Subcutaneous abdominal adipose tissue (tissue), 5 donors: Measurements from ENCODE around the gene MEIS2.

Experiments
- H3K27ac ChIP-seq: one replicate; pipeline ENCODE4 v1.7.0; 2013; ENCODE audit warnings: low read depth, mild to moderate bottlenecking, inconsistent platforms, low read length, moderate library complexity
- H3K27me3 ChIP-seq, 5 donors: one replicate each; pipeline ENCODE4 v1.7.0; 2013; ENCODE audit warnings: low read length in 5 of 5, inconsistent platforms in 1 of 5; ENCODE audit not compliant: control insufficient read depth in 5 of 5, insufficient read depth in 4 of 5
- H3K36me3 ChIP-seq, 5 donors: one replicate each; pipeline ENCODE4 v1.7.0; 2013; ENCODE audit warnings: low read length in 5 of 5; ENCODE audit not compliant: control insufficient read depth in 5 of 5, insufficient read depth in 5 of 5
- H3K4me1 ChIP-seq, 5 donors: one replicate each; pipeline ENCODE4 v1.7.0; 2013; ENCODE audit warnings: low read length in 5 of 5, mild to moderate bottlenecking in 3 of 5, moderate library complexity in 1 of 5; ENCODE audit not compliant: control insufficient read depth in 5 of 5, insufficient read depth in 5 of 5
- H3K4me3 ChIP-seq, 5 donors: one replicate each; pipeline ENCODE4 v1.7.0; 2013; ENCODE audit warnings: low read length in 5 of 5, low read depth in 1 of 5
- H3K9ac ChIP-seq, 5 donors: one replicate each; pipeline ENCODE4 v1.7.0; 2013; ENCODE audit warnings: low read length in 5 of 5, mild to moderate bottlenecking in 4 of 5, moderate library complexity in 3 of 5
- H3K9me3 ChIP-seq, 5 donors: one replicate each; pipeline ENCODE4 v1.7.0; 2013; ENCODE audit warnings: low read length in 5 of 5; ENCODE audit not compliant: control insufficient read depth in 5 of 5
- donor health status: healthy.
- donor health status: healthy.
- donor health status: healthy.
- donor health status: healthy.
- donor health status: healthy.

MEIS2 gene

DNA sequence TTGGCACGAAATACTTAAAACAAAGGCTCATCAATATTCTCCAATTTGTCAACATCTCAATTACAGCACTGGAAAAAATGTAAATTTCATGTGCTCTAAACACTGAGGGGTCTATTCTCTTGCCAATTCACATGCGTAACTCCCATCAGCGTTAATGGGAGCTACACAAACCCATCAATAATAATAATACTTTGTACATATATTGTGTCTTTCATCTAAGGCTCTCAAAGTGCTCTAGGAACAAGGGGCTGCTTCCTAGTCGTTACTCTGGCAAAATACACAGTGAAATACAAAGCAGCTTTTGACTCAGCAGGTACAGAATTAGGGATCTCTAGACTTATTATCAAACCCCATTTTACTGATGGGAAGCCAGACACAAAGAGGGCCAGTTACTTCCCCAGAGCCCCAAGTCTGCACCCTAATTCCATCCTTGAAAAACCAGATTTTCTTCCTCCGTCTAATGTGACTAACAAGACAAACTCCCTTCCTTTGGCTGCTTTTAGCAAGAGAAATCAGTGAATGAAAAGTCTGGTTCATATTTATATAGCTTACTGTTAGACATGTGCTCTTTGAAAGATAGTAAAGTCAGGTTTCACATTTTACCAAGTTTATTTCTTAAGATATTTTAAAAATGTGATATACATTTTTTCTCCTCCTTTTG is 20.0 kb downstream of the MEIS2 start:
- Histone ChIP-seq H3K9ac (no peak overlapping the region), H3K4me3 (no peak overlapping the region), H3K36me3 (peaks cover 0 to 15% (median 2%) of the 10 kb centered on the region in 5 donors), H3K9me3 (no peaks in the 10 kb centered on the region), H3K27ac (no peak overlapping the region), H3K27me3 (no peaks in the 10 kb centered on the region), H3K4me1 (peaks cover 0 to 10% (median 10%) of the 10 kb centered on the region in 5 donors)

DNA sequence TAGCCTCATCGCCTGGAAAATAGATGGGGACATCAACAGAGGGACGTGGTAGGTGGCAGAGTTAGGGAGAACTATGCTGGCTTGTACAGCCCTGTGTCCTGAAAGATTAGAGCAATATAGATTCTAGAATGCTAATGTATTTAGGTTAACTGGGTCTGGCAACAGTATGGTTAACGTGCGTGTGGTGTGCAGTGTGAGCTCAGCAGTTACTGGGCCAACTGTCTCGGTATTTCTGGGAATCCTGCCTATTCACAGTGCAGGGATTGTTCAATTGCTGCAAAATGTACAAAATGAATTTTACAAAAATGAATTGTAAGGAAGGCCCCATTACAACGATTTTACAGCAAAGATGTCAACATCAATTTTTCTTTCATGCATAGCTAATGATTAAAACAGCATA is 20.6 kb downstream of the MEIS2 start:
- Histone ChIP-seq H3K9me3 (no peaks in the 10 kb centered on the region), H3K4me3 (no peak overlapping the region), H3K27ac (no peak overlapping the region), H3K27me3 (no peaks in the 10 kb centered on the region), H3K4me1 (peaks cover 0 to 10% (median 10%) of the 10 kb centered on the region in 5 donors), H3K36me3 (peaks cover 0 to 19% (median 2%) of the 10 kb centered on the region in 5 donors), H3K9ac (no peak overlapping the region)

DNA sequence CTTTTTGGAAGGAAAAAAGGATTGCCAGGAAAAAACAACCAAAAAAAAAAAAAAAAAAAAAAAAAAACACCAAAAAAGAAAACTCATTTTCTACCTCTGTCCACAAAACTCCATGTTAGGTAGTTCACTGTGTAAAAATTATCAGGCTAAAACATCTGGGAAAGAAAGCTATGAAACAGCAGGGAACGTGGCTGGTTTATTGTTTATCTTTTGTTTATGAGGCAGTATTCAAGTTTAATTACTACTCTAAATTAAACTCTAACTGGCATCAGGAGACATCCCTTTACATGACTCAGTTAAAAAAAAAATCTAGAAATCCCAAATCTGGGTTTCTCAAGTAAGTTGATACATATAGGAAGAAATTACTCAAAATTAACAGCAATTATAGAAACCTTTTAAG is 21.8 kb downstream of the MEIS2 start:
- Histone ChIP-seq H3K4me1 (peaks cover 0 to 10% (median 10%) of the 10 kb centered on the region in 5 donors), H3K9ac (no peak overlapping the region), H3K27ac (no peak overlapping the region), H3K4me3 (no peak overlapping the region), H3K36me3 (peaks cover 0 to 22% (median under 1%) of the 10 kb centered on the region in 5 donors), H3K27me3 (no peaks in the 10 kb centered on the region), H3K9me3 (no peaks in the 10 kb centered on the region)

DNA sequence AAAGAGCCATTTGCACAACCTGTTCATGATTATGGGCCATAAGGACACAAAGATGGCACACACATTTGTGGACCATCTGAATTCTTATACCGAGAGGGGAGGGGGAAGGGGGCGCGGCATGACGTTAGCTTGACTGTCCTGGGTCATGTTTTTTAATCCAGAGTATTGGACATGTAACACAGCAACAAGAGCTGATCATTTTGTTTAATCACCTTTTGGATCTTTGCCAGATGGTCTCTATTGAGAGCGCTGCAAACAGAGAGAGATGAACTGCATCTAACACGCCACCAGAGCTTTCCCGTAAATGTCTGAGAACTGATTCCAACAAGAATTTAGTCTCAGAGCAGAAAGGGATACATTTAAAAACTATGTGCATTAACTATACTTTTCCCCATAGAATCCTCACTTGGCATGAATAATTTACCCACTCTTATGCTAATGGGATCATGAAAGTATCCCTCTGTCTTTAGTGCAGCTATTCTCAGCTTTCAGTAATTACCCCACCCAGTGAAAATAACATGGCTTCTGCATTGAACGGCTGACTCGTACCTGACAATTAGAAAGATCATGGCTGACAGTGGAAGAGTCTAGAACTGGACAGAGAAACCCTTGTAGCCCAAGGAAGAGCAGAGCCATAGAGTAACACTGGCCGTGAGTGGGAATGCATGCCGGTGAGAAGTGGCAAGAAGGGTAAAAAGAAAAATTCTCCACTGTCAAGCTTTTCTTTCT is 22.6 kb downstream of the MEIS2 start:
- no peak overlapping the region for H3K27ac ChIP-seq
- no peak overlapping the region for H3K9ac ChIP-seq
- peaks cover 0 to 15% (median 0%) of the 10 kb centered on the region in 5 donors for H3K36me3 ChIP-seq
- H3K4me3 ChIP-seq, result no peak overlapping the region
- peaks cover 0 to 10% (median 10%) of the 10 kb centered on the region in 5 donors for H3K4me1 ChIP-seq
- H3K9me3 ChIP-seq, result no peaks in the 10 kb centered on the region
- H3K27me3 ChIP-seq, result no peaks in the 10 kb centered on the region

DNA sequence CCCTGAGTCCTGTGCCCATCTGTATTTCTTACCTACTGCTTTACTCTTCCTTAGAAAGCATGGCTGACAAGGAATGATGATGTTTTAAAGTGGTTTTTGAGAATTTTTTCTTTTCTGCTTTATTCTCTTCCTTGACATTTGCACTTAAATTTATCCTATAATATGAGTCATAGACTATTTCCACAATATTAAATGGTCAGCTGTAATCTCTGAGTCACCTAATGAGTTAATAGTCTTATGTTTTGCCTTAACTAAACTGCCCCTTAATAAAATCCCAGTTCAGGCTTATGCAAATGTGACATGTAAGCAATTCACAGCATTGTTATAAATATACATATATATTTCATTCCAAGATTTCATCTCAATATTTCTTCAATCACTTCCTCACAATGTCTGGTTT is 23.8 kb downstream of the MEIS2 start:
- H3K4me1 ChIP-seq, result peaks cover 0 to 10% (median 7%) of the 10 kb centered on the region in 5 donors
- peaks cover 0 to 11% (median 0%) of the 10 kb centered on the region in 5 donors for H3K36me3 ChIP-seq
- H3K27me3 ChIP-seq, result no peaks in the 10 kb centered on the region
- H3K9ac ChIP-seq, result no peak overlapping the region
- no peak overlapping the region for H3K27ac ChIP-seq
- no peaks in the 10 kb centered on the region for H3K9me3 ChIP-seq
- H3K4me3 ChIP-seq, result no peak overlapping the region

DNA sequence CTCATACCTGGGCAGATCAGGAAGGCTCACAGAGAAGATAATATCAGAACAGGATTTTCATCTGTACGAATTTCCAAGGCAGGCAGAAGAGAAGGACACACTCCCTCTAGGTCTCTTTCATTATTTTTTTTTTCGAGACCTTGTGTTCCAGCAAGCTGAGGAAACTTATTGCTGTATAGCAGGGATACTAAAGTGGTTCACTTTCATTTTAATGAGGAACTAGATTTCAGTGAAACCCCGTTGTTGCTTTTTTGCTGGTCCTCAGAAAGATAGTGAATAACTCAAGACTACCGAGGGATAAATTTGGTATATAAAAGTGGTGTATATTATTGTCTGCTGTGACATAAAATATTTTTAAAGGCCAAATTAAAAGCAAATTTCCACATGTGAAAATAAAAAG is 24.6 kb downstream of the MEIS2 start:
- no peak overlapping the region for H3K27ac ChIP-seq
- H3K27me3 ChIP-seq, result no peaks in the 10 kb centered on the region
- no peak overlapping the region for H3K9ac ChIP-seq
- H3K9me3 ChIP-seq, result no peaks in the 10 kb centered on the region
- H3K4me3 ChIP-seq, result no peak overlapping the region
- peaks cover 0 to 11% (median 0%) of the 10 kb centered on the region in 5 donors for H3K36me3 ChIP-seq
- H3K4me1 ChIP-seq, result peaks cover 0 to 10% (median 7%) of the 10 kb centered on the region in 5 donors

DNA sequence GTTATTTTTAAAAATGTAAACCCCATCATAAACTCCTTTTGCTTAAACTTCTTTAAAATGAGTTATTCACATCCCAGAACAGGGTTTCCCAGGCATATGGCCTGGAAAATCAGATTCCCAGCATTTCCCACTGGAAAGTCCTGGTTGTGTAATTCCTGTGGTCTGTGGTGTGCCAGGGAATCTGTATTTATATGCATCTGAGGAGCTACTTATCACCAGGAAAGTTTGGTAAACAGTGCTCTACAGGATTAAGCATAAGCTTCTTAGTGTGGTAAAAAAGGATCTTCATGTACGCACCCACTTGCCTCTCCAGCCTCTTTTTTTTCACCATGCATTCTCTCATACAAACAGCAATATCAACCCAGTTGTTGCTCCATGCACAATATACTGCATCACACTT is 28.2 kb downstream of the MEIS2 start:
- no peaks in the 10 kb centered on the region for H3K9me3 ChIP-seq
- H3K4me1 ChIP-seq, result no peaks in the 10 kb centered on the region
- H3K4me3 ChIP-seq, result no peak overlapping the region
- H3K36me3 ChIP-seq, result peaks cover 0 to 17% (median 0%) of the 10 kb centered on the region in 5 donors
- no peak overlapping the region for H3K27ac ChIP-seq
- no peak overlapping the region for H3K9ac ChIP-seq
- no peaks in the 10 kb centered on the region for H3K27me3 ChIP-seq

DNA sequence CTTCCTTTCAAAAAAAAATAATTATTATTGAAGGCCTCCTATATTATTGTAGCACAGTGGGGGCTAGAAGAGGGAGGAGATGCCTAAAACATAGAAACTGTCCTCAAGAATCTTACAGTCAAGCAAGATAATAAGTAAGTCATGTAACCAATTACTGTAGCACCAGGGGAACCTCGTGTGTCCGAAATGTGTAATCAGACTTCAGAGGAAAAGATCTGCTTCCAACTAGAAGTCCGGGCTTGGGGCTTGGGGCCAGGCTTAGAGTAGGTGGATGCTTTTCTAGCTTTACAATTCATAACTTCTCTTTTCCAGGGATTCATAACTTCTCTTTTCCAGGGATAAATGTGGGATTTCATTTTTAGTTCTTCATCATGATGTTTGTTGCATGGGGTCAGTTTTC is 29.2 kb downstream of the MEIS2 start:
- H3K9me3 ChIP-seq, result no peaks in the 10 kb centered on the region
- peaks cover 0 to 13% (median 0%) of the 10 kb centered on the region in 5 donors for H3K36me3 ChIP-seq
- no peak overlapping the region for H3K9ac ChIP-seq

DNA sequence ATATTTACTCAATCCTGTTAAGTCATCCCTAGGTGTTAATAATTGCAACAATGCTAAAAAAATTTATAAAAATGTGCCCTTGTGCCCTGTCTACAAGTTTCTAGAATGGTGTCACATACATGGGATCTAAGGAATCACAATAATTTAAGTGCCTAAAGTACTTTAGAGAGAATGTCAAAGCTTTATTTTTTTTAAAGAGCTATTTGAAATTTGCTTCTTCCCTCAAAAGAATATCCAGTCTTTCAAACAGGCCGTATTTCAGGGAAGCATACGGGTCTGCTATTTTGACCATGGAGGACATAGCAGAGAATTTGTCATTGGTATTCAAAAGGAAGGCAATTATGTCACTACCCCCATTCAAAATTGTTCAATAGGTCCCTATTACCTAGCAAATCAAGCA is 29.7 kb downstream of the MEIS2 start:
- H3K27me3 ChIP-seq, result no peaks in the 10 kb centered on the region
- no peaks in the 10 kb centered on the region for H3K9me3 ChIP-seq
- H3K4me1 ChIP-seq, result no peaks in the 10 kb centered on the region
- H3K27ac ChIP-seq, result no peak overlapping the region
- peaks cover 0 to 13% (median 0%) of the 10 kb centered on the region in 5 donors for H3K36me3 ChIP-seq
- no peak overlapping the region for H3K9ac ChIP-seq
- H3K4me3 ChIP-seq, result no peak overlapping the region

More for the DNA sequence above, 29.2 kb downstream of the MEIS2 start:
- Histone ChIP-seq H3K27me3 (no peaks in the 10 kb centered on the region), H3K27ac (no peak overlapping the region), H3K4me3 (no peak overlapping the region), H3K4me1 (no peaks in the 10 kb centered on the region)

DNA sequence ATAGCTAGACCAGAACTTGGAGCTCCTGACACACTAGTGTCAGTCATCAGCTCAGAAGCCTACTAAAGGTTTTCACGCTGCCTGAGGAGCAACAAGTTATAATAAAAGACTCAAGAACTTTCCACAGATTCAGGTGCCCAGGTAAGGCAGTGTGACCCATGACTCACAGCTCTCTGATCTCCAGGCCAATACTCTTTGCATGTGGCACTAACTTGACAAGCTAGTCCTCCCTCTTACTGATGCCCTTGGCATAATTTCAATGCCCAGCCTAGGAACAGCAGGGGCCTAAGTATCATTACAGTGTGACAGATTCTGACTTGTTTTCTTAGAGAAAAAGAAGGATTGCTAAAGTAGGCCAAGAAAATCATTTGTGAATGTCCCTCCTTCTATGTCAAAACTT is 38.4 kb downstream of the MEIS2 start:
- H3K27ac ChIP-seq, result no peak overlapping the region
- H3K4me3 ChIP-seq, result no peak overlapping the region
- no peaks in the 10 kb centered on the region for H3K27me3 ChIP-seq
- H3K4me1 ChIP-seq, result no peaks in the 10 kb centered on the region
- no peak overlapping the region for H3K9ac ChIP-seq
- peaks cover 0 to 10% (median 0%) of the 10 kb centered on the region in 5 donors for H3K36me3 ChIP-seq
- no peaks in the 10 kb centered on the region for H3K9me3 ChIP-seq
